ENCODE measurements around the gene SLC18A3.

Gene SLC18A3

GRCh38 chr10:49620841-49621378 lies 10.8 kb downstream of the SLC18A3 start:
- in situ Hi-C loops (cut with HindIII; ENCODE audit: low pct_ligation_motif_present, low pct_unique_long_range_greater_than_20kb, low sequenced_read_pairs), result no loop called here
- DNase-seq, result no peak

GRCh38 chr10:49621561-49621960 lies 11.5 kb downstream of the SLC18A3 start:
- no peak for DNase-seq
- in situ Hi-C loops (cut with HindIII; ENCODE audit: low pct_ligation_motif_present, low pct_unique_long_range_greater_than_20kb, low sequenced_read_pairs), result no loop called here

- in situ Hi-C loops (cut with HindIII; ENCODE audit: low pct_ligation_motif_present, low pct_unique_long_range_greater_than_20kb, low sequenced_read_pairs), result no loop called here
Measured at GRCh38 chr10:49622426-49623425, 12.6 kb downstream of the SLC18A3 start.

GRCh38 chr10:49624629-49625028 lies 14.5 kb downstream of the SLC18A3 start:
- no peak for DNase-seq
- in situ Hi-C loops (cut with HindIII; ENCODE audit: low pct_ligation_motif_present, low pct_unique_long_range_greater_than_20kb, low sequenced_read_pairs), result no loop called here

More at GRCh38 chr10:49622426-49623425, 12.6 kb downstream of the SLC18A3 start:
- DNase-seq, result no peak

GRCh38 chr10:49625411-49625810 lies 15.3 kb downstream of the SLC18A3 start:
- in situ Hi-C loops (cut with HindIII; ENCODE audit: low pct_ligation_motif_present, low pct_unique_long_range_greater_than_20kb, low sequenced_read_pairs), result no loop called here
- DNase-seq, result no peak

GRCh38 chr10:49627038-49627437 lies 16.9 kb downstream of the SLC18A3 start:
- no peak for DNase-seq
- in situ Hi-C loops (cut with HindIII; ENCODE audit: low pct_ligation_motif_present, low pct_unique_long_range_greater_than_20kb, low sequenced_read_pairs), result no loop called here

- in situ Hi-C loops (cut with HindIII; ENCODE audit: low pct_ligation_motif_present, low pct_unique_long_range_greater_than_20kb, low sequenced_read_pairs), result no loop called here
- DNase-seq, result no peak
Measured at GRCh38 chr10:49627644-49628247, 17.6 kb downstream of the SLC18A3 start.

GRCh38 chr10:49628599-49628998 lies 18.5 kb downstream of the SLC18A3 start:
- no peak for DNase-seq
- in situ Hi-C loops (cut with HindIII; ENCODE audit: low pct_ligation_motif_present, low pct_unique_long_range_greater_than_20kb, low sequenced_read_pairs), result no loop called here

- DNase-seq, result no peak
- in situ Hi-C loops (cut with HindIII; ENCODE audit: low pct_ligation_motif_present, low pct_unique_long_range_greater_than_20kb, low sequenced_read_pairs), result no loop called here
Measured at GRCh38 chr10:49629431-49629881, 19.3 kb downstream of the SLC18A3 start.

- in situ Hi-C loops (cut with HindIII; ENCODE audit: low pct_ligation_motif_present, low pct_unique_long_range_greater_than_20kb, low sequenced_read_pairs), result no loop called here
- no peak for DNase-seq
Measured at GRCh38 chr10:49631975-49632374, 21.9 kb downstream of the SLC18A3 start.

- in situ Hi-C loops (cut with HindIII; ENCODE audit: low pct_ligation_motif_present, low pct_unique_long_range_greater_than_20kb, low sequenced_read_pairs), result no loop called here
Measured at GRCh38 chr10:49632406-49633317, 22.6 kb downstream of the SLC18A3 start.

GRCh38 chr10:49633327-49634068 lies 23.4 kb downstream of the SLC18A3 start:
- no peak for DNase-seq
- in situ Hi-C loops (cut with HindIII; ENCODE audit: low pct_ligation_motif_present, low pct_unique_long_range_greater_than_20kb, low sequenced_read_pairs), result no loop called here

More at GRCh38 chr10:49632406-49633317, 22.6 kb downstream of the SLC18A3 start:
- DNase-seq, result no peak

GRCh38 chr10:49634069-49634660 lies 24.1 kb downstream of the SLC18A3 start:
- DNase-seq, result no peak
- in situ Hi-C loops (cut with HindIII; ENCODE audit: low pct_ligation_motif_present, low pct_unique_long_range_greater_than_20kb, low sequenced_read_pairs), result no loop called here

- DNase-seq, result no peak
Measured at GRCh38 chr10:49642311-49642710, 32.2 kb downstream of the SLC18A3 start.

GRCh38 chr10:49643241-49644034 lies 33.3 kb downstream of the SLC18A3 start:
- in situ Hi-C loops (cut with HindIII; ENCODE audit: low pct_ligation_motif_present, low pct_unique_long_range_greater_than_20kb, low sequenced_read_pairs), result no loop called here
- no peak for DNase-seq

More at GRCh38 chr10:49642311-49642710, 32.2 kb downstream of the SLC18A3 start:
- in situ Hi-C loops (cut with HindIII; ENCODE audit: low pct_ligation_motif_present, low pct_unique_long_range_greater_than_20kb, low sequenced_read_pairs), result no loop called here

GRCh38 chr10:49644035-49644646 lies 34.0 kb downstream of the SLC18A3 start:
- in situ Hi-C loops (cut with HindIII; ENCODE audit: low pct_ligation_motif_present, low pct_unique_long_range_greater_than_20kb, low sequenced_read_pairs), result no loop called here
- DNase-seq, result no peak
